ENCODE measurements around the gene OR5M10.
"Not testable (repeated sequence)": the region's sequence is repeated elsewhere in the genome, so short reads cannot be mapped to it uniquely, and the experiment has no call there.

Gene OR5M10

DNA sequence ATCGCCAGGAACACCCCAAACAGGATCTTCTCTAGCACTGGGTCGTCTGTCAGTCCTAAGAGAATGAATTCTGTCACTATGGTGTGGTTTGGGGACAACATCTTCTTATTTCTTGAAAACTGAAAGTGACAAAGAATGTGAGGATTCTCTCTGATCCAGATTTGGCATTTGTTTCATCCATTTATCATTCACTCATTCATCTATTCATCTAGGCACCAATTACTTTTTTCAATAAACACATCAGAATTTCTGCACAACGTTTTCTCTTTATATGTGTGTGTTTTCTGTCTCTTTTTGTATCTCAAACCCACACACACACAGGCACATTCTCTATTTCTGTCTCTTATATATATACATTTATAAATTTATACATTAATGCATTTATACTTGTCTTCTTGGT, at the start of gene OR5M10:
OR5M10 (minus strand) TSS at position 101 of the 400 bp plus-strand sequence; CDS start at position 101, 0 bp downstream.
- DNase-seq (ENCODE audit: low read depth in 2 of 2), result no peak

DNA sequence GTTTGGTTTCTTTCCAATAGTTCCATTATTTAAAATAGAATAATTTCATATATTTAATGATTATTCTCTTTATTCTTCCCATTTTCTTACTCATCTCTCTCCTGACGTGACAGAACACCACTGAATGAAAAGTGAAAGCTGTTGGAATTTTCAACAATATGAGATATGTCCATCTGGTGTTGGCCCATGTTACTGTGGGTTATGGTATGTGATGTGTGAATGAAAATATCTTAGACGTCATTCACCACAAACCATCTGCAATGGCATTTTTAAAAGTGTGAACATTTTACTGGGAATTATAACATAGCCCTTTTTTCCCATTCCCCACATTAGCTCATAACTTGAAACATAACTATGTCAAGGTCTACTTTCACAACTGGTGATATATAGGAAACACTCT, 48.4 kb upstream of the OR5M10 start:
- DNase-seq (ENCODE audit: low read depth in 2 of 2), result no peak

DNA sequence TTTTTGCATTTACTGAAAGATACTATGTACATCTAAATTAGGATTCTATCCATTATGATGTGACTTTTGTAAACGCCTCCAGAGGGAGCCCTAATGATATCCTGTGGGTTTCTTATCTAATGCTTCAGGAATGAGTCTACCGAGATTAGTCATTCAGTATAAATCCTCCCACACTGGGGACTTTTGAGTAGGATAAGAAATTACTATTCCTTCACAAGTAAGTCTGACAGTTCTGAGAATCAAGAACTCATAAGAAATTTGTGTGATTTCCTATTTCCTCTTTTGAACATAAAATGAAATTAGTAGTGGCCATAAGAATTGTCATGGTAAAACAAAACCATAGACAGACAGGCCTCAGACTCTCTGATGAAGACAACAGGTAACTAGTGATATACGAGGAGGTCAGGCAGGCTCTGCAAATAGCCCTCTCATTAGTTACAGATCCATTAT, 47.2 kb upstream of the OR5M10 start:
- no peak for DNase-seq (ENCODE audit: low read depth in 2 of 2)

DNA sequence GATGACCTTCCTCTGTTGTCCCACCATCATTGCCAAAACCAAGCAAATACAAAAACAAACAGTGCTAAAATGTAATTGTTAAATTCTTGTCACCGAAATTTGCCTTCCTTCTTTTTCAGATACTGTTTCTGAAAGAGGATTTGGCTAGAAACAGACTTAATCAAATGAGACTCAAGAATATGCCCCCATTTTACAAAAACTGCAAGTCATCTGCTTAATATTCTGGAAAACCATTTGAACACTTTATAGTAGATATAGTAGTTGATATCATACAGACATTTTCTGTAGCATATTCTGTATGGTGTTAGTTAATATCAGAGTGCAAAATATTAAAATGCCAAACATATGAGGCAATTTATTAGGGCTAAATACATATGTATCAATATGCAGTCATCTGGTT, 33.7 kb upstream of the OR5M10 start:
- no peak for DNase-seq (ENCODE audit: low read depth in 2 of 2)

DNA sequence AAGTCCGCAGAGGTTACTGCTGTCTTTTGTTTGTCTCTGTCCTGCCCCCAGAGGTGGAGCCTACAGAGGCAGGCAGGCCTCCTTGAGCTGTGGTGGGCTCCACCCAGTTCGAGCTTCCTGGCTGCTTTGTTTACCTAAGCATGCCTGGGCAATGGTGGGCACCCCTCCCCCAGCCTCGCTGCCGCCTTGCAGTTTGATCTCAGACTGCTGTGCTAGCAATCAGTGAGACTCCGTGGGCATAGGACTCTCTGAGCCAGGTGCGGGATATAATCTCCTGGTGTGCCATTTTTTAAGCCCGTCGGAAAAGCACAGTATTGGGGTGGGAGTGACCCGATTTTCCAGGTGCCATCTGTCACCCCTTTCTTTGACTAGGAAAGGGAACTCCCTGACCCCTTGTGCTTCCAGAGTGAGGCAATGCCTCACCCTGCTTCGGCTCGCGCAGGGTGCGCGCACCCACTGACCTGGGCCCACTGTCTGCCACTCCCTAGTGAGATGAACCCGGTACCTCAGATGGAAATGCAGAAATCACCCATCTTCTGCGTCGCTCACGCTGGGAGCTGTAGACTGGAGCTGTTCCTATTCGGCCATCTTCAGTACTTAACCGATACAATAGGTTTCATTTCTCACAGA, 14.7 kb upstream of the OR5M10 start:
- DNase-seq (ENCODE audit: low read depth in 2 of 2), result not testable (repeated sequence)

DNA sequence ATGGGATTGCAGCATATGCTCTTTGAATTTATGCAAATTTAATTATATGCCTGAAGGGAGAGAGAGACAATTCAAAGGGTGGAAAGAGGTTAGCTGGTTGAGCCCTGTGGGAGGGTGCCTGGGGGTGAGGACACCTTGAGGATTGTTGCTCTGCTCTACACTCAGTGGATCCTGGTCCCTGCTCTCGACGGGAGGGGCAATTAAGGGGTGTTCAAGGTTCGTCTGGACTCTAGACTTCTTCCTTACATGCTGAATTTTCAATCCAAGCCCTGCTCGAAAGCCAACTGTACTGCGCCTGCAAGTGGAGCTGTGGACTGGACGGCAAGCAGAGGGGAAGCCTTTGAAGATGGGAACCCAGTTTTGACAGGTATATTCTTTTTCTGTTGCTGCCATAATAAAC, 18.9 kb downstream of the OR5M10 start:
- no peak for DNase-seq (ENCODE audit: low read depth in 2 of 2)

DNA sequence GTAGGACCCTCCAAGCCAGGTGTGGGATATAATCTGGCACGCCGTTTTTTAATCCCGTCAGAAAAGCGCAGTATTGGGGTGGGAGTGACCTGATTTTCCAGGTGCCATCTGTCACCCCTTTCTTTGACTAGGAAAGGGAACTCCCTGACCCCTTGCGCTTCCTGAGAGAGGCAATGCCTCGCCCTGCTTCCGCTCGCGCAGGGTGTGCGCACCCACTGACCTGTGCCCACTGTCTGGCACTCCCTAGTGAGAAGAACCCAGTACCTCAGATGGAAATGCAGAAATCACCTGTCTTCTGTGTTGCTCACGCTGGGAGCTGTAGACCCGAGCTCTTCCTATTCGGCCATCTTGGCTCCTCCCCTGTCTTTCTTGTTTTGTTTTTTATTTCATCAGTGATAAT, 22.8 kb downstream of the OR5M10 start:
- not testable (repeated sequence) for DNase-seq (ENCODE audit: low read depth in 2 of 2)

DNA sequence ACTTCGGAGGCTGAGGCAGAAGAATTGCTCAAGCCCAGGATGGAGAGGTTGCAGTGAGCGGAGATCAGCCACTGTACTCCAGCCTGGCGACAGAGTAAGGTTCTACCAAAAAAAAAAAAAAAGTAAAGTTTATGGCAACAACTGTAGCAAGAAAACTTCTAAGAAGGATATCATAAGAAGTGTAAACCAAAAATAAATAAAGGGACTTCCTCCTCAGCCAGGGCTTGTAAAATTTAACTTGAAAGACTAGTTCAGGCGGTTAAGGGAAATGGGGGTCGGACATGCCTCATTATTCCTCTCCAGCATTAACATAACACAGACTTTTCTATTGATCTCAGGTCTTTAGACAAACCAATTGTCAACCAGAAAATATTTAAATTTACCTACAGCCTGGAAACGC, 32.0 kb downstream of the OR5M10 start:
- no peak for DNase-seq (ENCODE audit: low read depth in 2 of 2)

DNA sequence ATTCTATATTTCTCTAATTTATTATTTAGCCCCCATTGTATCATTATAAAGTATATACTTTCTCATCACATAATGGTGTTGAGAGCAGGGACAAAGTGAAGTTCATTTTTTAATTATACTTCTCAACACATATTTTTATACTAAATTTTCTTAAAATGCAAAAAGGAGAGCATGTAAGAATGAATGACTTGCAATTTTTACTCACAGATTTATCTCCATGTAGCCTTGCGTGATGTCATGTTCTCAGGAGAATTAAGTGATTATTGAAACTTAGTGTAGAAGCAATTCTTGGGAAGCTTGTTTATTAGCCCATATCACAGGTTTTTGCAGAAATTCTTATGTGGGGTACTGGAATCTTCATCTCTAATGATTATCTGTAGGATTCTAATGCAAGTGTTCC, 33.8 kb downstream of the OR5M10 start:
- DNase-seq (ENCODE audit: low read depth in 2 of 2), result no peak

DNA sequence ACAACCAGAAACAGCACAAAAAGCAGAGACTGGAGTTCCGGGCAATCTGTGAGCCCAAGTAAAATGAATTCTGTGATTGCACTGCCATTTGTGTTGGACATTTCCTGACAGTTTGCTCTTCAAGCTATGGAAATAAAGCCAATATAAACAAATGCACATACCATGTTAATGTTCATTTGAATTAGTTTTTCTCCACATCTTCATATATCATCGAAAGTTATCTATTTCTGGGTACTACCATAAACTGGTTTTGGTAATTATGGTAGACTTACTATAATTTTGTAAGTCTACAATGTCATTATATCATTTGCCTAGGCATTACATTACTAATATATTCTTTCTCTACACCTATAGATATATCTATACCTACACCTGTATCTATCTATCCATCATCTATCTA, 34.4 kb downstream of the OR5M10 start, which contains the start of gene OR5M11:
OR5M11 (minus strand) TSS at position 101 of the 400 bp plus-strand sequence; CDS start at position 101, 0 bp downstream.
- DNase-seq (ENCODE audit: low read depth in 2 of 2), result no peak

DNA sequence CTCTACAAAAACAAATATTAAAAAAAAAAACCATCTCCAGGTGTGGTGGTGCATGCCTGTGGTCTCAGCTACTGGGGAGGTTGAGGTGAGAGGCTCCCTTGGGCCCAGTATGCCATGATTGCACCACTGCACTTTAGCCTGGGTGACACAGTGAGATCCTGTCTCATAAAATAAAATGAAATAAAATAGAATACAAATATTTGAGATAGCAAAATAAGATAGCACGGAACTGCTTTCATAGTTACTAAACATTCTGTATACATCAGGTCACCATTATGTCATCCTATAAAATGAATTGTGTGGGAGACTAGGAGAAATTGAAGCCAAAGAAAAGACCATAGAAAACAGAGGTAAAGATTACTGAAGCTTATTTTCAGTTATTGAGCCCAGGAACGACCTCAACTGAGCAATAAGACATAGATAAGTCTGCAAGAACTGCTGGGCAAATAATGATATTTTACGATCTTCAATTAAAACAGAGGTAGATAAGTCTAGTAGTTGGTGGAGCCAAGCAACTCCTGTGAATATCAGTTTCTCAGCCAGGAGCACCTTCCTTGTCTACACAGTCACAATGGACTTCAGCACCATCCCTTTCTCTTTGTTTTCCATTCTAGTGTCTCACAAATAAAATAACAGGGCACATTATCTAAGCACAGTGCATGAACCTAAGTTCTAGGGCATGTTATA, 44.3 kb downstream of the OR5M10 start:
- no peak for DNase-seq (ENCODE audit: low read depth in 2 of 2)

DNA sequence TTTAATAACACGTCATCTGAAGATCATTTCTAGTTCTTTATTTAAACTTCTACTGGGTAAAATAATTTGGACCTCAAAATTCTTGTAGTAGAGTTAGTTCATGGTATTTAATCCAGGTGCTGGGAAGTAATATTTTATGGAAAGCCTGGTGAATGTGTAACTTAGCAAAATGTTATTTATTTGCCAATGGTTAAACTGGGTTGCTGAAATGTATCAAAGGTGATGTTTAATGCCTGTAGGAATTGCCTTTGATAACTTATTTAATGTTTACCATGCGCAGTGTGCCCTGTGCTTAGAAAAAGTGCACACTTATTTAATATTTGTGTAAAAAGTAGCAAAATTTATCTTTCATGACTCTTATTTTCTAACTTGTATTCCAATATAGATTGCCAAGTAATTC, 45.7 kb downstream of the OR5M10 start:
- DNase-seq (ENCODE audit: low read depth in 2 of 2), result no peak

Measured in stimulated activated CD4-positive, alpha-beta T cell treated with anti-CD3 and anti-CD28 coated beads, Interleukin-12 subunit alpha, Interleukin-12 subunit beta, amount 100 ng/mL, for 24 hours (primary cell).